HG03571 (cell line): ENCODE results near the gene CS.

Experiments used
- ATAC-seq: cut with Tn5 transposase; IDR thresholded peaks from one replicate; pipeline ENCODE4 v1.9.1; 2021; ENCODE audit not compliant: unreplicated experiment

Gene CS

DNA sequence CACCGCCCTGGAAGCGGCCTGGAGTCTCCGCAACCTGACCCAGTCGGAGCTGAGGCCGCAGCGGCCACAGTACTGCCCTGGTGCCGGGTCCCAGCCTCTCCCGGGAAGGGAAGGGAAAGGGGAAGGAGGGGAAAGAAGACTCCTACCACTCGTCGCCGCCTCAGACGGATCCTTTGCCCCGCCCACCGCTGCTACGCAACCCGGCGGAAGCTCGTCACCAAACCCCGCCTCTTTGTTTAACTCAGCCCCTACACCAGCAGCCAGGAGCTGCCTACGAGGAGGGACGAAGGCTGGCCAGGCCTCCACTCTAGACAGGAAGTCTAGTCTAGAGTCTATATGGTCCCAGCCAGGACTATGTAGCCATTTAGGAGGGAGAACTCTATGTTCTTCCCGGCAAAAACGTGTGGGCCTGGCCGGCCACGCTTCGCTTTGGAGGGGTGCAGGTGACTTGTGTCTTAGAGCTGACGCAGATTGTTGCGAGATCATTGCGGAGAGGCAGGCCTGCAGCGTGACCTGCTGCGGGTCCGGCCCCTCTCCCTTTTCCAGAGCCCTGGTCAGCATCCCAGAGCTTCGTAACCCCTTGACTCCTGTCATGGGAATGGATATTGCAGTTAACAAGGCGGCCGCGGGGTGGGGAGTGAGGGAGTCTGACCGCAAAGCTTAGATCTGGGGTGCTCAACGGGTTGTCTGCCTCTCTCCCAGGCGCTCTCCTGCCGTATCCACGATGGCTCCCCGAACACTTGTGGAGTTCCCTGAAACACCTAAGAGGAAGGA lies 78.2 kb downstream of the CS start, which contains the start of gene RNF41:
RNF41 (minus strand) TSS at position 166 of the 774 bp plus-strand sequence. CDS start 7,875 bp downstream, outside the sequence.
- ATAC-seq: peak; percentile 79
